ENCODE measurements around the gene CPNE4.

Gene CPNE4

DNA sequence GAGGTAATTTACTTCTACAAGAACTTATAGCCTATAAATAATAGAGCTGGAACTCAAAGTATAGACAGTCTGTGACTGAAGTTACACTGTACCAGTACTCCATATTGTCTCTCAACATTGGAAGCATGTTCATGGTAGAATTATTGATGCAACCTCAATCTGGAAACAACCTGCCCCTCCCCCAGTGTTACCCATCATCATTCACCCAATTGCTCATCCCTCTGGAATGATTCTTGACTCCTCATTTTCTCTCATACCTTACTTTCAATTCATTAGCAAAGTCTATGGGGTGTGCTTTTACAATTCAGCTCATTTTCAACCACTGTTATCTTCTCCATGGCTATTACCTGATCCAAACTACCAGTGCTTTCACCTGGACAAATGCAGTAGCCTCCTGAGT is 151.7 kb downstream of the CPNE4 start:
- DNase-seq (ENCODE audit: low read depth, low spot score): no peak

DNA sequence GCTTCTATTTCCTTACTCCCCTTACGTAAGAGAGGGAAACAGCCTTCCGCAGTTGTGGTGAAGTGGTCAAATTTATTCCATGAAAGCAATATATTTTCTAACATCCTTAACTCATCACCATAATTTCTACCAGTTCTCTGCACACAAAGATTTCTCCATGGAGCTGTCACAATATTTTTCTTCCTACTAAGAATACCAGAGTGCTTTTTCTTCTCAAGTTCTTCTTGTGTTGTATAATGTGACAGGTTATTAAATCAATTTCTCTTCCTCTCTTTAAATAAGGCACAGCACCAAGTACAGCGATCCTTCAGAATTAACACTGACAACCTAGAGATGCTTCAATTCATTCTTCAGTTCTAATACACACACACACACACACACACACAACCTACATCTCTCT is 153.0 kb downstream of the CPNE4 start:
- no peak for DNase-seq (ENCODE audit: low read depth, low spot score)

DNA sequence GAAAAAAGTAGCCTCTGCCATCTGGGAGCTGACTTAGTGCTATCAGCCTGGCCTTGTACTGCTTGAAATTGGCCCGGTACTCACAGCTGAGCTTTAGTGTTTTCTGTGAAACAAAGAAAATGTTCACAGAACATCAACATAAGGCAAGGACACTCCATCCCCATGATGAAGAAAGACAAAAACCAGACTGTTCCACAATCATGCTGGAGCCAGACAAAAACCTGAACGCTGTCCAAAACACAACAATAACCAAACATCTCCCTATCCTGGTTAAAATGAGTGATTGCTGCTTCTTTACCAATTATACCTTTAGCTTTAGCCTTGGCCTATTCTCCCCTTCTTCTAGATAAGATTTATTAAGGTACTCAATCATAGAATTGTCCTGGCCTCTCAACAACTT is 153.9 kb downstream of the CPNE4 start:
- DNase-seq (ENCODE audit: low read depth, low spot score): no peak

GRCh38 chr3:131868203-131868602 is 166.6 kb downstream of the CPNE4 start:
- no peak for DNase-seq (ENCODE audit: low read depth, low spot score)

GRCh38 chr3:131856171-131856570 is 178.6 kb downstream of the CPNE4 start:
- DNase-seq (ENCODE audit: low read depth, low spot score): no peak

- no peak for DNase-seq (ENCODE audit: low read depth, low spot score)
Observed at GRCh38 chr3:131850223-131850622, 184.6 kb downstream of the CPNE4 start.

GRCh38 chr3:131849616-131850015 is 185.2 kb downstream of the CPNE4 start:
- peak; percentile 26 for DNase-seq (ENCODE audit: low read depth, low spot score)

GRCh38 chr3:131847966-131848510 is 186.8 kb downstream of the CPNE4 start:
- DNase-seq (ENCODE audit: low read depth, low spot score): no peak

GRCh38 chr3:131846296-131846924 is 188.4 kb downstream of the CPNE4 start:
- no peak for DNase-seq (ENCODE audit: low read depth, low spot score)

DNA sequence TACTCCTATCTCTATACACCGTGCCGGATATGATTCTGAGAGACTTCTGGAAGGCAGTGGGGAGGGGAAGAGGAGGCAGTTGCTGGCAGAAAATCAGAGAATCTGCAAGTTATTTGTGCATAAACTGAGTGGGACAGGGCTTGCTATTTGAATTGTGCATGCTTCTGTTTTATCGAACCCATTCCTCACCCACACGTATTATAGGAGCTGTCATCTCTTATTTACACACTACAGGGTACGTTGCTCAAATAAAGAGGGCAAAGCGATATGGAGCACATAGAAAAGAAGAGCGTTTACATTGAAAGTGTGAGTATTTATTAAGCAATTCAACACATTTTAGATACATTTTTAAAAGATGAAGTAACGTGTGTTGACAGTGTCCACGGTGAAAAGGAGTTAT is 191.6 kb downstream of the CPNE4 start:
- no peak for DNase-seq (ENCODE audit: low read depth, low spot score)

DNA sequence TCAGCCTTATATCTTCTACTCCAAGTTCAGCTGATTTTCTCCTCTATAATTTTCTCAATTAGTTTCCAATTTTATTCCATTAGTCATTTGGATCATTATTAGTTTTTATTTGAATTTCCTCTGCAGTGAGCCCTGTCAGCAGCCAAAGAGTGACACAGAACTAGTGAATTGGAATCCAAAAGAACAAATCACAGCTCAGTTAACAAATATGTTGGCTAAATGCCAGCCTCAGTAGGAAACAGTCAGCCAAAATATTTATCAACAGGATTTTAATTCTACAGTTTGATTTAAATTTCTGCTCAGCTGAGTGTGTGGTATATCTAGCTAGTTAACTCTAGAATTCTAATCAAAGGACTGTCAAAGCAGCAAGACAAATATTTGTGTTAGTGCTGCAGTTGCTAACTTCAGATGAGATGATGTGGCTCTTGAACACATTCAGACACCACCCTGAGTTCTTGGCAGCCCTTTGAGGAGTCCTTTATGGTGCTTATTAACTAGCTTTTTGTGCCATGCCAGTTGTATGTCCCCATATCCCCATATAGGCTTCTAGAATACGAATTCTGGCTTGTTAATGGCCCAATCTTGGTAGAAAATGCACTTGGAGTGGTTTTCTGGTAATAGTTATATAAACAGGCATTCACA is 194.5 kb downstream of the CPNE4 start:
- DNase-seq (ENCODE audit: low read depth, low spot score): peak; percentile 61

- no peak for DNase-seq (ENCODE audit: low read depth, low spot score)
Observed at GRCh38 chr3:131835906-131836305, 198.9 kb downstream of the CPNE4 start.

DNA sequence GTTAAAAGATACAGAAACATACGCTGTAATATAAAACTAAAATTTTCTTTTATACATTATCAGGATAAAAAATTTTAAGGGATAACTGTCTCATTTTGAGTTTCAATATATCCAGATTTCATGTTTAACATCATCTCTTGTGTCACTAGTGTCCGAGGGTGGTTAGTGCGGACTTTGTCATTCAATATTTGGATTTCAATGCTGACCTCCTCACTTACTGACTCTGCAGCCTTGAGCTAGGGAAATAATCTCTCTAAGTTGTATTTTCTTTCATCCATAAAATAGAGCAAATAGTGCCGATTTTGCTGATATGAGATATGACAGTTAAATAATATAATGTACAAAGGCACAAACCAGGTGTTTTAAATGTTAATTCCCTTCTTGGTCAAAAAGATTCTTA is 203.2 kb downstream of the CPNE4 start:
- no peak for DNase-seq (ENCODE audit: low read depth, low spot score)

DNA sequence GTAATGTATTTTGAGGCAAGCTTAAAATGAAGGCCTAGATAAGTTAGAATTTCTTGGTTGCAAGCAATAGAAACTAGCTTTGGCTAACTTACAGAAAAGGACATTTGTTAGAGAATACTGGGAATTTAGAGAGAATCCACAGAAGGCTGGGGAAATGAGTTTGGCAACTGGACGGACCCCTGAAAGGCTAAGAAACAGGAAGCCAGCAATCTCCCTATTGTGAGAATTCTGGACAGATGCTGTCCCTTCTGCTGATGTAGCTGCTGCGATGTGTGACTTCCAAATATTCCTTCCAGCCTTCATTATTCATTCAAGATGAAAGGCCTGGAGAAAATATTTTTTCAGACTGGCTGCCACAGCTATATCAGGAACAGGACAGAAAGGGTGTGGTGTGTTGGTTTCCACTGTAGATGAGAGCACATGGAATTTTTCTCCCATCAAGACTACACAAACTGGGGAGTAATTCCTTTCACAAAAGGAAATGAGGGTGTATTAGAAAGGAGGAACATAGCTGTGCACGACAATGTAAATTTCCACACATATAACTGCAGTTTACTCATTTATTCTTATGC is 213.5 kb downstream of the CPNE4 start:
- no peak for DNase-seq (ENCODE audit: low read depth, low spot score)

GRCh38 chr3:131819381-131820055 is 215.3 kb downstream of the CPNE4 start:
- DNase-seq (ENCODE audit: low read depth, low spot score): no peak

GRCh38 chr3:131812433-131812832 is 222.4 kb downstream of the CPNE4 start:
- no peak for DNase-seq (ENCODE audit: low read depth, low spot score)

DNA sequence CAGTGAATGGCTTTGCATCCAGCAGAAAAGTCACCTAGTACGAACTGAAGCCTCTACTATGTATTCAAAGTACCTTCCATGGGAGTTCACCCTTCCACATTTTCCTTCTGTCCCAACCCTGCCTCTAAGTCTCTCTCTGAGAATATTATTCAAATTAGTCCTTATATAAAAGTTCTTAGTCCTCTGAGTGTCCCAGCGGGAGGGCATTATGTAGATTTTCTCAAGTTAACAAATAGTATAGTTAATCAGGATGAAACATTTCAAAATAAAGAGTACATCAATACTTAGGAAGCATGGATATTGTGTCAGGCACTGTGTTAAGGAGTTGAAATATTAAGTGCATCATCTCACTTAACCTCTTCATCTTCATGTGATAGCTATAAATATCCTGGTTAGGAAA is 223.3 kb downstream of the CPNE4 start:
- DNase-seq (ENCODE audit: low read depth, low spot score): no peak

DNA sequence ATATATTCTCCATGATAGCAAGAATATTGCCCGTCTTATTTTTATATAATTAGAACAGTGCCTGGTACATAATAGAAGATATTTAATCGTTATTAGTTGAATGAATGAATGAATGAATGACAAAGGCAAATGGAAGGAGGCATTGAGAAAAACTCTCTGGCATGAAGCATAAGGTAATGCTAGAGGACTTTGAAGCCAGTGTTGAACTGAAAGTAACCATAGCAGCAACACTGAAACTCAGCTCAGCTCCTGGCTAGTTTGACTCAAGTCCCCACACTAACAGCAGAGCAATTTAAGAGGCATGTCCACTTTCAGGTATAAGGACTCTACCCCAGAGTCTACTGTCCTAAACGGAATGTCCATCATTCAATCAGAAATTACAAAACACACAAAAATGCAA is 227.0 kb downstream of the CPNE4 start:
- DNase-seq (ENCODE audit: low read depth, low spot score): no peak

GRCh38 chr3:131806736-131807135 is 228.1 kb downstream of the CPNE4 start:
- DNase-seq (ENCODE audit: low read depth, low spot score): no peak

- DNase-seq (ENCODE audit: low read depth, low spot score): peak; percentile 18
Observed at GRCh38 chr3:131804565-131805133, 230.2 kb downstream of the CPNE4 start.

DNA sequence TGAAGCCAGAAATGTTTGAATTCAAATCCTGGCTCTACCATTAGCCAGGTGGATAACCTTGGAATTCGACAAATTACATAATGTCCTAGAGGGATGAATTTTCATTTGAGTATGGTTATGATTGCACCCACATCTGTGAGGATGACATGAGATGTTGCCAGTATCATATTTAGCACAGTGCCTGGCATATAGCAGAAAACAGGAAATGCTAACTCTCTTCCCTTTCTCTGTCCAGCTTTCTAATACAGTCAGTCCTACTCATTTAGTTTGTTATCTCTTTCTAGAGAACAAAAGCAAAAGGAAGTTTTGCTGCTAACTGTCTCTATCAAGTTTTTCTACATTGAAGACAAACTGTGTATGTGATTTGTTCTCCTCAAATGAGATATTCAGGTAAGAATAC is 231.7 kb downstream of the CPNE4 start:
- DNase-seq (ENCODE audit: low read depth, low spot score): no peak

DNA sequence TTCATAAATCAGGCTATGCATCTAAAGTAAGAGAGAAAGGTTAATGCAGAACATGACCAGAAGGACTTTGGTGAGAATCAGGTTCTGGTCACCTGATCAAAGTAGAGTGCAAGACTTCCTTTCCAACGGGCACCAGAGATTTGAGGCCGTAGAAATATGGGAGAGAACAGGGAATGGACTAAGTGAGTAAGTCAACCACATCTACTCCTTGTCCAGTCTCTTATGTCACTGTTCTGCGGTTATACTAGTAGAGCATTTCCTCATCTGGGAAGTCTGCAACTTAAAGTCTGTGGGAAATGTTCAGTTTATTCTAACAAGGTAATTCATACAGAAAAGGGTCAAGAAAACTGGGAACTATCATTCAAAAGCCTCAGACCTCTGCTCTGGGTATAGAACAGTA is 232.8 kb downstream of the CPNE4 start:
- DNase-seq (ENCODE audit: low read depth, low spot score): no peak
